ENCODE measurements around the gene MRPL50.

Gene MRPL50

GRCh38 chr9:101372327-101373118 is 25.9 kb downstream of the MRPL50 start:
- DNase-seq: no peak

DNA sequence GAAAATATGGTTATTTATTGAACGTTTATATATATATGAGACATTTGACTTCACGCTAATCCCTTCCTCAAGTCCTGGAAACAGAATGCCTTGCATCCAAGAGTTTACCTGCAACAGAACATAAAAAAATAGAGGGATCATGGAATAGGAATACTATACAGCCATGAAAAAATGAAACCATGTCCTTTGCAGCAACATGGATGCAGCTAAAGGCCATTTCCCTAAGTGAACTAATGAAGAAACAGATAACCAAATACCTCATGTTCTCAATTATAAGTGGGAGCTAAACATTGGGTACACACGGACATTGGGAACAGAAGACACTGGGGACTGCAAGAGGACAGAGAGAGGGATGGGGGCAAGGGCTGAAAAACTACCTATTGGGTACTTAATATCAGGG is 26.6 kb downstream of the MRPL50 start:
- no peak for DNase-seq

- no peak for DNase-seq
Measured at GRCh38 chr9:101369884-101370531, 28.4 kb downstream of the MRPL50 start.

DNA sequence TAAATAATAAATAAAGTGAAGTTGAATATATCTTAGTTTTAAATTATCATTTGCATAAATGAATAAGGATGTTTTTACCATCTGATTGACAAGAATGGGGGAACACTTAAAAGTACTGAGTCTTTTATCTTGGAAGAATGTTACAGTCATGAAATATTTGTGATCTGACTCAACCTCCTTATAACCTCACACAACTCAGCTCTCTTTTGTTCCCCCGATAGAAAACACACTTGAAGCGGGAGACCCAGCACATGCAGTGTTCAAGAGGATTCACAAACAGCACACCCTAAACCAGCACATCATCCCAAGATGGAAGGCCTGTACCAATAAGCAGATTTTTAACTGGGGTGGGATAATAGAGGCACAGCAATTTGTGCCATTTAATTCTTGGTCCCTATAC is 29.1 kb downstream of the MRPL50 start:
- no peak for DNase-seq

DNA sequence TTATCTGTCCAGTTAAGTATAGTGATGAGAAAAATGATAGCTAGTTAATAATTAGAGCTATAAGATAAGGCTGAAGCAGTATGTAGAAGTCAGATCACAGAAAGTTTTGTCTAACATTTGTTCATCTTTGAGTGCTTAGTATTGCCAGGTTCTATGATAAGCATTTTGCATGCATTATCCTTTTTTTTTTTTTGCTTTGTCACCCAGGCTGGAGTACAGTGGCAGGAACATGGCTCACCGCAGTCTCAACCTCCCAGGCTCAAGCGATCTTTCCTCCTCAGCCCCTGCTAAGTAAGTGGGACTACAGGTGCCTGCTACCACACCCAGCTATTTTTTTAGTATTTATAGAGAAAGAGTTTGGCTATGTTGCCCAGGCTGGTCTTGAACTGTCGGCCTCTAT is 31.1 kb downstream of the MRPL50 start:
- no peak for DNase-seq

DNA sequence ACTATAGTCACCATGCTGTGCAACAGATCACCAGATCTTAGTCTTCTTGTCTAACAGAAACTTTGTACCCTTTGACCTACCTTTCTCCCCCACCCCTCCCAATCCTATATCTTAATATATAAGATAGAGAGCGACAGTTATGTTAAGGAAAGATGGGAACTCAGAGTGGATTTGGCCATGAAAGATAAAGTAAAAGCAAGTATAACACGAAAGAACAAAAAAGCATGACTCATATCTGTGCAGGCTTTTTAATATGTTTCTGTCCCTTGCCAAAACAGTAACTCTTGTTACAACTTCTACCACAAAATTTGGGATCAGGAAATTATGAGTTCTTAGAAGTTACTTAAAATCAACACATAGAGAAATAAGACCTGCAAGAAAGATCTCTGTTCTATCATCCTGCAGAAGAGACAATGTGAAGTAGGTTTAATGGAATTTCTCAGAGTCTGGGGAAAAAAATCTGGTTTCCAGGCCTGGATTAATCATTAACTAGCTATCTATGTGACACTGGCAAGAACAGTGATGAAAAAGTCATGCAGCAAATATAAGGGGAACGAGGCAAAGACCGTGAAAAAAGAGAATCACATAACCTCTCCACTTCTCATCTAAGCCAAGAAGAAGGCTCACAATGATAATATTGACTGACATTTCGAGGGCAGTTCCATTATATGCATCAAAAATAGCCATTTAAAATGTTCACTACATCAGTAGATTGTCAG is 32.2 kb downstream of the MRPL50 start:
- no peak for DNase-seq

DNA sequence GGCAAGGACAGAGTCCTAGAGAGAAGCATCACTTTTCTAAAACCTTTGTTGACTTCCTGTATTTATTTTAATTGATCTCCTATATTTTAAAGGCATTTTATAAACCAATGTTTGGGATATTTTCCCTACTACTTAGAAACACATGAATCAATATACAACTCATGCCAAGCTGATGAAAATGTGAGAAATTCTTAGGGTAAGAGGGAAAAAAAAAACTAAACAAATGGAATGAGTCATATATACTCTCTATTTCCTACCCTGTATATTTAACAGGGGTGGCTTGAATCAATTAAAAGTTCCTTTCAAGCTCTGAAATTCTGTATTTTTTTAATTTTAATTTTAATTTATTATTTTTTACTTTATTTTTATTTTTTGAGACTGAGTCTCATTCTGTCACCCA is 33.2 kb downstream of the MRPL50 start:
- no peak for DNase-seq

DNA sequence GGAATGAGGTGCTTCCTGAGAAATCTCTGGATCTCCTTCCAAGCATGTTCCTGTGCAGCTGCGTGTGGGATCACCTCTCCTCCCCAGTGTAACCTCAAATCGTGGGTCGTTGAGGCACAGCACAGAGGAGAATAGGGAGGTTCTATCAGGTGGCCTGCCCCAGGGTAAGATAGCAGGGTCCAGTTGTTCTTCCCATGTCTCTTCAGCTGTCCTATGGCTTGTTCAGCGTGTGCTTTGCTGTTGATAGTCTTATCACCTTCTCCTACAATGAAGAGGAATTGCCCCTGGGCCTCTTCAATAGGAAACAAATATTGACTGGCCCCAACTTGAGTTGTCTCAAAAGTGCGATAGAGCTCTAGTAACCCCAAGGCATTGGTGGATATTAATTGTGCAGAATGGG is 36.0 kb downstream of the MRPL50 start:
- no peak for DNase-seq

- no peak for DNase-seq
Measured at GRCh38 chr9:101360647-101361046, 37.8 kb downstream of the MRPL50 start.

- no peak for DNase-seq
Measured at GRCh38 chr9:101359679-101360078, 38.7 kb downstream of the MRPL50 start.

DNA sequence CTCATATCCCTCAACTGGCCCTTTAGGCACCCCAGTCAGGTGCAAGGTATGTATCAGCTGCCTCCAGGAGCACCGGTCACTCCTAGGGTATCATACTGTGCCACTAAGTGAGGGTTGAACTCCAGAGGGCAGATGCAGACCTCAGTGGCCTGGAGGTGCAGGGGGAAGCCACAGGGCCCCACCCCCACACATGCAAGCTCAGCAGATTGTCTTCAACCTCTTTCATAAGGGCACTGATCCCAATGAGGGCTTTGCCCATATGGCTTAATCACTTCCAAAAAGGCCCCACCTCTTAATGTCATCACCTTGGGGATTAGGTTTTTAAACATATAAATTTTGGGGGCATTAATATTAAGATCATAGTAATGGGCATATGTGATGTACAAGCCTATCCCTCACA is 41.8 kb downstream of the MRPL50 start:
- DNase-seq: no peak

- no peak for DNase-seq
Measured at GRCh38 chr9:101354765-101355708, 43.4 kb downstream of the MRPL50 start.

DNA sequence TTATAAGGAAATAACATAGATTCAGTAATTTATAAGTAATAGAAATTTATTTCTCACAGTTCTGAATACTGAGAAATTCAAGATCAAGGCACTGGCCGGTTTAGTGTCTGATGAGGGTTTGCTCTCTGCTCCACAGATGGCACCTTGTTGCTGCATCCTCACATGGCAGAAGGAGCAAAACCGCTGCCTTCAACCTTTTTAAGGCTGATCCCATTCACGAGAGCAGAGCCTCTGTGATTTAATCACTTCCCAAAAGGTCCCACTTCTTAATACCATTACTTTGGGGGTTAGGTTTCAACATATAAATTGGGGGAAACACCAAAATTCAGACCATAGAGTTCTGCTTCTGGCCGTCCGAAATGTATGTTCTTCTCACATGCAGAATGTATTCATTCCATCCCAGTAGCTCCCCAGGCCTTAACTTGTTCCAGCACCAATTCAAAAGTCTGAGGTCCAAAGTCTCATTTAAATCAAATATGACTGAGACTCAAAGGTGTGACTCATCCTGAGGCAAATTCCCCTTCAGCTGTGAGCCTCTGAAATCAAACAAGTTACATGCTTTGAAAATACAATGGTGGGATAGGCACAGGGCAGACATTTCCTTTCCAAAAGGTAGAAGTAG is 44.2 kb downstream of the MRPL50 start:
- no peak for DNase-seq

DNA sequence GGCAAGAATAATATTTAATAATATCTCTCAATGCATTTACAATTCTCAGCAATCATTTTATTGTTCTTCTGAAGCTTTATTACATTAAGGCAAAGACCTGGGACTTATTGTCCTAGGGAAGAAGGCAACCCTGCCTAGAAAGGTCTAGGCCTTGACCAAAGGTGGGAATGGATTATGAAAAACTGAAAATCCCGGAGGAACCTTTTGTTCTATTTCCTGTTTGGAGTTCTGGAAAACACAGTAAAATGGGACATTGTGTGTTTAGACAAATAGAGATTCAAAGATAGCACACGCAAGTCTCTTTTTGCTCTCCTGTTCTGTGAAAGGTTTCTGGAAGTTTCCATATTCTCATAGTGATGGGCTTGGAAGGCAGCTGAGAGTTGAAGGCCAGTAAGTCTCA is 44.7 kb downstream of the MRPL50 start:
- no peak for DNase-seq

- no peak for DNase-seq
Measured at GRCh38 chr9:101352892-101353463, 45.4 kb downstream of the MRPL50 start.

DNA sequence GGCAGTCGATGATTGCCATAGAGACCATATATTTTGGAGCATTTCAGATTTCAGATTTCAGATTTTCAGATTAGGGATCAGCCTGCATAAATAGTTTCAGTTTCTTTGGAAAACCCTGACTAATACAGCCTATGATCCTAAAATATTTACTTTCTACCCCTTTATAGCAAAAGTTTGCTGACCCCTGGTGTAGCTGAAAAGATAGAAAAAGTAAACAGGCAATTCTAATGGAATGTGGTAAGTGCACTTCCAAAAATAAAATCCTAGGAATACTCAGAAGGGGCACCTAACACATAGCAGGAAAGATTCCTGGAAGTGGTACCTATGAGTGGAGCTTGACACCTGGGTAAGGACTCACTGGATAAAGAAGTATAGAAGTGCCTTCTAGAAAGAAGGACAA is 48.1 kb downstream of the MRPL50 start:
- DNase-seq: no peak

- DNase-seq: no peak
Measured at GRCh38 chr9:101342595-101342994, 55.8 kb downstream of the MRPL50 start.

- DNase-seq: no peak
Measured at GRCh38 chr9:101341958-101342357, 56.5 kb downstream of the MRPL50 start.
